Suppressor macrophage (primary cell): ENCODE measurements around the gene TNRC18.

Experiments
- DNase-seq, 4 experiments: peaks; one replicate each; pipeline ENCODE4 v3.0.0-alpha.2; 2020 to 2022

The TNRC18 gene

GRCh38 chr7:5403442-5403841 is 20.2 kb downstream of the TNRC18 start:
- DNase-seq: no peak

GRCh38 chr7:5397736-5398135 is 25.9 kb downstream of the TNRC18 start:
- DNase-seq: no peak

- peak; percentile 98 to 100 (median 99) for DNase-seq
Observed at GRCh38 chr7:5396999-5397663, 26.5 kb downstream of the TNRC18 start.

GRCh38 chr7:5396542-5396941 is 27.1 kb downstream of the TNRC18 start:
- peak; percentile 60 to 85 (median 77) for DNase-seq

- DNase-seq: peak in 2 of 4 experiments; percentile 10 to 33
Observed at GRCh38 chr7:5395246-5395645, 28.4 kb downstream of the TNRC18 start.

GRCh38 chr7:5394264-5395105 is 29.1 kb downstream of the TNRC18 start:
- DNase-seq: no peak

GRCh38 chr7:5393748-5394147 is 29.9 kb downstream of the TNRC18 start:
- DNase-seq: no peak

- DNase-seq: no peak
Observed at GRCh38 chr7:5393328-5393727, 30.3 kb downstream of the TNRC18 start.

GRCh38 chr7:5390918-5391317 is 32.7 kb downstream of the TNRC18 start:
- no peak for DNase-seq

- DNase-seq: no peak
Observed at GRCh38 chr7:5388905-5389433, 34.7 kb downstream of the TNRC18 start.

GRCh38 chr7:5388273-5388901 is 35.2 kb downstream of the TNRC18 start:
- DNase-seq: no peak

GRCh38 chr7:5387711-5388245 is 35.9 kb downstream of the TNRC18 start:
- no peak for DNase-seq

- DNase-seq: no peak
Observed at GRCh38 chr7:5384618-5385017, 39.0 kb downstream of the TNRC18 start.

GRCh38 chr7:5383314-5384098 is 40.1 kb downstream of the TNRC18 start:
- no peak for DNase-seq

GRCh38 chr7:5382281-5382892 is 41.2 kb downstream of the TNRC18 start:
- peak in 2 of 4 experiments; percentile 19 to 23 for DNase-seq

GRCh38 chr7:5381071-5381772 is 42.4 kb downstream of the TNRC18 start:
- DNase-seq: no peak

- no peak for DNase-seq
Observed at GRCh38 chr7:5380350-5381070, 43.1 kb downstream of the TNRC18 start.

GRCh38 chr7:5379546-5379945 is 44.1 kb downstream of the TNRC18 start:
- no peak for DNase-seq

- DNase-seq: no peak
Observed at GRCh38 chr7:5377816-5378215, 45.8 kb downstream of the TNRC18 start.

GRCh38 chr7:5377279-5377678 is 46.4 kb downstream of the TNRC18 start:
- DNase-seq: no peak
